NCI-H1930 (cell line): ENCODE measurements around the gene ITSN1.
"Not testable (repeated sequence)": the region's sequence is repeated elsewhere in the genome, so short reads cannot be mapped to it uniquely, and the experiment has no call there.

Experiments
- DNase-seq, 2 experiments: peaks; one replicate each; lab custom pipeline; 2025; lab: John Stamatoyannopoulos, UW

The ITSN1 gene

GRCh38 chr21:33860332-33860879 lies 218.1 kb downstream of the ITSN1 start:
- no peak for DNase-seq

GRCh38 chr21:33861125-33861524 lies 218.8 kb downstream of the ITSN1 start:
- DNase-seq = no peak

- DNase-seq = not testable (repeated sequence)
Observed at GRCh38 chr21:33863191-33863590, 220.9 kb downstream of the ITSN1 start.

- DNase-seq = no peak
Observed at GRCh38 chr21:33864150-33864549, 221.8 kb downstream of the ITSN1 start.

GRCh38 chr21:33865176-33865575 lies 222.9 kb downstream of the ITSN1 start:
- no peak for DNase-seq

- no peak for DNase-seq
Observed at GRCh38 chr21:33865996-33866575, 223.8 kb downstream of the ITSN1 start.

DNA sequence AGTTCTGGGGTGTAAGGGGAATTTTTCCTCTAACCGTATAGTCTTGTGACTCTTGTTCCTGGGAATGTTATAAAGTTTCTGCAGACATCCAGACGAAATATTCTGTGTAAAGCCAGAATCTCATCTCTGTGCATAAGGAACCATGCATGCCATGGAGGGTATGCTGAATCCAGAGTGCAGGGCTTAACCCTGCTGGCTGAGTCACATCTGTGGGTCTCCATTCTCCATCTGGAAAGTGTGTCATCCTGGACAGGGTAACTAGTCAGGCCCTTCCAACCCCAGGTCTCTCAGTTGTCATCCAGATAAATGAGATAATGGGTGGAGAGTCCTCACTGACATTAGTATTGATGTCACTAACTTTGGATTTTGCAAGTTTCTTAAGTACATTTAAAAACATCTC lies 224.5 kb downstream of the ITSN1 start:
- DNase-seq = no peak

DNA sequence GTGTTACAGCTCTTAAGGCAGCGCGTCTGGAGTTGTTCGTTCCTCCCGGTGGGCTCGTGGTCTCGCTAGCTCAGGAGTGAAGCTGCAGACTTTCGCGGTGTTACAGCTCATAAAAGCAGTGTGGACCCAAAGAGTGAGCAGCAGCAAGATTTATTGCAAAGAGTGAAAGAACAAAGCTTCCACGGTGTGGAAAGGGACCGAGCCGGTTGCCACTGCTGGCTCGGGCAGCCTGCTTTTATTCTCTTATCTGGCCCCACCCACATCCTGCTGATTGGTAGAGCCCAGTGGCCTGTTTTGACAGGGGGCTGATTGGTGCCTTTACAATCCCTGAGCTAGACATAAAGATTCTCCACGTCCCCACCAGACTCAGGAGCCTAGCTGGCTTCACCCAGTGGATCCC lies 225.6 kb downstream of the ITSN1 start:
- DNase-seq = not testable (repeated sequence)

DNA sequence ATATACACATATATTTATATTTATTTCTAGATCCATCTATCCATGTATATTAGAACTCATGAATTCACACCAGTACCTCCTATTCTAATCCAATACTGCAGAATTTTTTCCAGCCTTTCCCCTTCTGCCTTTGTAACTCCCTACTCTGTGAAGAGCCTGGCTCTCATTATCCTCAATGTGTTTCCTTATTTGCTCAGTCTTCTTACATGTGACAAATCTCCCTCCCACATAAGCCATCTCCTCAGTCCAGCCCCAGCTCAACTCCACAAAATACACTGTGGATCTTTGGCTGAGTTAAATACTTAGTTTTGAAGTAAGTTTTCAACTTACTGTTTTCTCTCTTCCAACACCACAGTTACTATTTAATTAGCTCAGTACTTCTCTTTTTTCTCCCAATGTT lies 227.6 kb downstream of the ITSN1 start:
- DNase-seq = no peak

GRCh38 chr21:33870768-33871167 lies 228.5 kb downstream of the ITSN1 start:
- no peak for DNase-seq

DNA sequence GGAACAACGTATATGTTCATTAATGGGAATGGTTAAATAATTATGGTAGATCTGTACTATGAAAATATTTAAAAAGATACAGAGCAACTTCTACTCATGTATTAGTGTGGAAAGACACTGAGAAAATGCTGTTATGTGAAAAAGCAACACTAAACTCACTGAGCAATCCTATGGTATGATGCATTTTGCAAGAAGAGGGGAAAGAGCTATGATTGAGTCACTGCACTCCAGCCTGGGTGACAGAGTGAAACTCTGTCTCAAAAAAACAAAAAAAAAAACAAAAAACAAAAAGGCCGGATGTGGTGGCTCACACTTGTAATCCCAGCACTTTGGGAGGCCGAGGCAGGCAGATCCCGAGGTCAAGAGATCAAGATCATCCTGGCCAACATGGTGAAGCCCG lies 228.9 kb downstream of the ITSN1 start:
- DNase-seq = no peak

DNA sequence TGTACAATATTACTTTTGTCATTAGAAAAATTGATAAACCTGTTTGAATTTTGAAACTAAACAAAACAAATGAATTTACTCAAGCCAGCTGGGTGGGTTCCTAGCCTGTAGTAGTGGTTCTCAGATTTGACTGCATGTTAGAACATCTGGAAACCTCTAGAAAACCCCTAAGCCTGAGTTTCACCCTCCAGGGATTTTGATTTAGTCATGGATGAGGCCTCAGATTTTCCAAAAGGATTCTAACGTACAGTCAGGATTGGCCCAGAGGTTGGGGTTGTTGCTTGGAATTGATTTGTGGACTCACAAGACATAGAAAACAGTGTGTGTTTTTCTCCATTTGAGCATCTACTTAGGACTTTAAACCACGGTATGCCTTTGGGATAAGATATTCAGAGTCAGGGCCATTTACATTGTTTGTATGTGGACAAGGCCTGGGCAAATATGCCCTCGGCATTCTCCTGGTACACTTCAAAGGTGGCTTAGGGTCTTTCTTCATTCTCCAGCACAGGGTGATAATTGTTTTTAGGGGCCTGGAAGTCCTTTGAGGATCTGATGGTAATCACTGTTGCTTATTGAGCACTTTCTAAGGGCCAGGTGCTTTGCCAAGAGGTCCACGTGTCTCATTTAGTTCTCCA lies 230.7 kb downstream of the ITSN1 start:
- no peak for DNase-seq

GRCh38 chr21:33874161-33874560 lies 231.9 kb downstream of the ITSN1 start:
- DNase-seq = no peak

GRCh38 chr21:33875026-33875695 lies 232.9 kb downstream of the ITSN1 start:
- no peak for DNase-seq

- DNase-seq = no peak
Observed at GRCh38 chr21:33878824-33879223, 236.5 kb downstream of the ITSN1 start.

DNA sequence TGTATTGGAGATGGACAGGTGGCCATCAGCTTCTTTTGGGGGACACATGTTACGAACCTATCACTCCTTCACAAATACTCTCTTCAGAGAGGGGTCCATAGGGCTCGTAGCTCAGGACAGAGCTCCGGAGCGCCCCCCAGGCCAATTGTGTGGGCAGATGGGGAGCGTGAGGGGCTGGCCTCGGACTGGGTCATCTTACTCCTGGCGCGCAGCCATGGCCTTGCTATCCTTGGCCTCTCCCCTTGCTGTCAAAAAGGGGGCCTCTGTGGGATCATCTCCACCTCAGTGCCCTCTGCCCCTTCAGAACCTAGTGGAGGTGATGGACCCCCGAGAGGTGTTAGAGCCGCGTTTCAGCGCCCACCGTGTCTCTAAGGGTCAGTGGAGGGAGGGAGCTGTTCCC lies 238.3 kb downstream of the ITSN1 start:
- no peak for DNase-seq

DNA sequence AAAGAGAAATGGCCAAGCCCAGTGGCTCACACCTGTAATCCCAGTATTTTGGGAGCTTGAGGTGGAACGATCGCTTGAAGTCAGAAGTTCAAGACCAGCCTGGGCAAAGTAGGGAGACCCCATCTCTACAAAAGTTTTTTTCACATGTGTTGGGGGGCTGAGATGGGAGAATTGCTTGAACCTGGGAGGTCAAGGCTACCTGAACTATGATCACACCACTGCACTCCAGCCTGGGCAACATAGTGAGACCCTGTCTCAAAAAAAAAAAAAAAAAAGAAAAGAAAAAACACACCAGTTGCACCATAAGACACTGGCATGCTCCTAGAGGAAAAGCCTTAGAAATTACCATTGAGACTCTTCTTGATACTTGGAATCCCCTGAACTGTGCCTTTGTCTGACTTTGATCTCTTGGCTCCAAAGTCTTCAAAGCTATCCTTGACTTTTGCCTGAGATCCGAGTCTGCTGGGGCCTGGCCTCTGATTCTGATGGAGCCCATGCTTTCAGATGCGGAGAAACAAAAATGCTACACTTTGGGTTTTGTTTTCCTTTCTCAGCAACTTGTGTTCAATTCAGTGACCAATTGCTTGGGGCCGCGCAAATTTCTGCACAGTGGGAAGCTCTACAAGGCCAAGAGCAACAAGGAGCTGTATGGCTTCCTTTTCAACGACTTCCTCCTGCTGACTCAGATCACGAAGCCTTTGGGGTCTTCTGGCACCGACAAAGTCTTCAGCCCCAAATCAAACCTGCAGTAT lies 239.6 kb downstream of the ITSN1 start:
- DNase-seq = no peak

DNA sequence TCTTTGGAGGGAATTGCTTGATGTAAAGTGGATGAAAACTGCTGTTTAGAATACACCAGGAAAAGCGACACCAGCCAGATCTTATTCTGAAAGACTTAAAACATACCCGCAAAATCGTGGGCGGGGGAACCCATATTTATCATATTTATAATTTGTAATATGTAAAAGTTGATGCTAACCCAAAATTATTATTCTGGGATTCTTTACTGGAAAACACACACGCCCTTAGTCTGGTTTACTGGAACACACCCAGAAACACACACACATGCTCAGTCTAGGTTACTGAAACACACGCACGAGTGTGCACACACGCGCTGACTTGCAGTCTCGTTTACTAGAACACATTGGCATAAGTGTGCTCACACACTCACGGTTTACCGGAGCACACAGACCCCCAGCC lies 240.8 kb downstream of the ITSN1 start:
- DNase-seq = no peak

- DNase-seq = no peak
Observed at GRCh38 chr21:33884376-33885171, 242.3 kb downstream of the ITSN1 start.

DNA sequence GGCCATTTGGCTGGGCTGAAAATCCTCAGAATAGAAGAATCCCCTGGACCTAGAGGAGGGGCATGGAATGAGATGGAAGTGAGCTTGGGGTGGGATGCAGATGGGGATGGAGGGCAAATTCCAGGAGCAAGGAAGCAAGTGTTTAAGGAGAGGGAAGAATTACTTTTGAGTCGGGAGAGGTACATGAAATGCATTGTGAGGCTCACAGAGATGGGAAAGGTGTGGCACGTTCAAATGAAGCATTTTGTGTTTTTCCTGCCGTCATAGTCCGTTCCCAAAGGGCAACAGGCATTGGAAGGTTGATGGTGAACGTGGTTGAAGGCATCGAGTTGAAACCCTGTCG lies 242.8 kb downstream of the ITSN1 start:
- DNase-seq = no peak

GRCh38 chr21:33886321-33886720 lies 244.0 kb downstream of the ITSN1 start:
- DNase-seq = no peak

GRCh38 chr21:33890187-33890586 lies 247.9 kb downstream of the ITSN1 start:
- no peak for DNase-seq
